CD4-positive, alpha-beta T cell treated with Interleukin-6 for 4 hours (primary cell): ENCODE data around the gene EFS.
A peak's percentile ranks its signal among the peaks of the same experiment; 100 is the strongest.
"Not testable (repeated sequence)": the region's sequence is repeated elsewhere in the genome, so short reads cannot be mapped to it uniquely, and the experiment has no call there.

ENCODE experiments used
- DNase-seq: peaks from one replicate; pipeline ENCODE4 v3.0.0-alpha.2; 2020; ENCODE audit warnings: mixed read lengths

Gene EFS

GRCh38 chr14:23399136-23399535, 34.2 kb upstream of the EFS start:
- DNase-seq, result no peak

- no peak for DNase-seq
Observed at GRCh38 chr14:23398348-23398747, 33.4 kb upstream of the EFS start.

- no peak for DNase-seq
Observed at GRCh38 chr14:23396781-23397407, 31.9 kb upstream of the EFS start.

DNA sequence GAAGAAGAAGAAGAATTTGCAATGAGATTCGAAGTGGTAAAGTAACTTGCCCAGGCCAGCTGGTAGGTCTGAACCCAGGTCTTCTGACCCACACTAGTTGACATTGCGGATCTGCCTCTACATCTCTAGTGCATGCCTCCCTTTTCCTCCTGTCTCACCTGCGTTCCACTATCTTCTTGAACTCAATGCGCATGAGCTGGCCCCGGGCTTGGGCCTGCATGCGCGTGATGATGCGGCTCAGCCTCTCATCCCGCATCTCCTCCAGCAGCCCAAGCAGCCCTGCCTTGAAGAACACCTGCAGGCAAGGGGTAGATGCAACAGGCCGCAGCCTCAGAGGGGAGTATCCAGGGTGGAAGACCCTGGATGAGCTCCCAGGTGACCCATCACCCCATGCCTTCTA, 31.2 kb upstream of the EFS start:
- DNase-seq, result no peak

DNA sequence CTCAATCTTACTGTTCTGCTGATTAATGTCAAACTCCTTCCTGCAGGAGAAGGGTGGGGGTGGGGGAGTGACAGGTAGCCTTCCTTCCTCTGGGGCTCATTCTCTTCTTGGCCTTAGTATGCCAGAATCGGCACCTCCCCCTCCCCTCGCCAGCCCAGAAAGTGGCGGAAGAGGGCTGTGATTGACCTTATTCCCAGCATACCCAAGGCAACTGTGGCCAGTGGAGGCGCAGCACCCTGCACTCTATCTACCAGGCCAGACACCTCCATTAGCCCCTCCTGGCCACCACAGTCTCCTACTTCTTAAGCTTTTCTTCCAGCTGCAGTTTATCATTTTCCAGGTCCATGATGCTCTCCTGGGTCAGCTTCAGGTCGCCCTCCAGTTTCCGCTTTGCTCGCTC, 27.6 kb upstream of the EFS start:
- no peak for DNase-seq

DNA sequence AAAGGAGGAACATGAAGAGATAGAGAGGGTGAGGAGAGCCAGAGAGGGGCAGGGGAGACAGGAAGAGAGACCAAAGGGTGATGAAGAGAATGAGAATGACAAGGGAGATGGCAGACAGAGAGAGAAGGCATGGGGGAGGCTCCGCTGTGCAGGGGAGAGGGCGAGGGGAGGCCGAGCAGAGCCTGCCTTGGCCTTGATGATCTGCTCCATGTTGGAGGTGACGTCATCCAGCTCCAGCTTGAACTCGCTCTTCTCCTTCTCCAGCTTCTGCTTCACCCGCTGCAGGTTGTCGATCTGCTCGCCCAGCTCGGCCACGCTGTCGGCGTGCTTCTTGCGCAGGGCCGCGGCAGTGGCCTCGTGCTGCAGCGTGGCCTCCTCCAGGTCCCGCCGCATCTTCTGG, 24.9 kb upstream of the EFS start:
- DNase-seq, result not testable (repeated sequence)

GRCh38 chr14:23389396-23389795, 24.4 kb upstream of the EFS start:
- no peak for DNase-seq

- DNase-seq, result no peak
Observed at GRCh38 chr14:23388996-23389395, 24.0 kb upstream of the EFS start.

GRCh38 chr14:23387916-23388882, 23.2 kb upstream of the EFS start:
- no peak for DNase-seq

DNA sequence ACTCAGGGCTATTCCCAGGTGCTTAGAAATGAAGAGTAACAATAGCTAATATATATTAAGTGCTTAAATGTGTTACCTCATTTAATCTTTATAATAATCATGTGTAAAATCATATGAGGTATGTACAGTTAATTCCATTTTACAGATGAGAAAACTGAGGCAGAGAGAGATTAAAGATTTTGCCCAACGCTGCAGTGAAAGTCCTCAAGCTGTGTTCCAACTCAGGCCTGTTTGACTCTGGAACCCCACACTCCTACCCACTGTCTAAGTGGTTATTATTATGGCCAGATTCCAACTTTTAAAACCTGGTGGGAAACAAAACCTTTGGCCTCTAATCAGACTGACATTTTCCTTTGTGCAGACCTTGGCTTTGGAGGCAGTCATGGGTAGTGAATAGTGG, 22.0 kb upstream of the EFS start:
- DNase-seq, result no peak

DNA sequence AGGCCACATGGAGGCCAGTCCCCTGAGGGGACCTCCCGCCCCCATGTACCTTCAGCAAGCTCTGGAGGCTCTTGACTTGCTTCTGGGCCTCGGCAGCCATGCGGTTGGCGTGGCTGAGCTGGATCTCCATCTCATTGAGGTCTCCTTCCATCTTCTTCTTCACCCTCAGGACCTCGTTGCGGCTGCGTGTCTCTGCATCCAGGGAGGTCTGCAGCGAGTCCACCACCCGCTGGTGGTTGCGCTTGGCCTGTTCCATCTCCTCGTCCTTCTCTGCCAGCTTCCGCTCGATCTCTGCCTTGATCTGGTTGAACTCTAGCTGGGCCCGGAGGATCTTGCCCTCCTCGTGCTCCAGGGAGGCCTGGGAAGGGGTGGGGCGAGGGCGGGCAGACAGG, 21.3 kb upstream of the EFS start:
- DNase-seq, result not testable (repeated sequence)

- DNase-seq, result no peak
Observed at GRCh38 chr14:23385642-23386265, 20.8 kb upstream of the EFS start.

DNA sequence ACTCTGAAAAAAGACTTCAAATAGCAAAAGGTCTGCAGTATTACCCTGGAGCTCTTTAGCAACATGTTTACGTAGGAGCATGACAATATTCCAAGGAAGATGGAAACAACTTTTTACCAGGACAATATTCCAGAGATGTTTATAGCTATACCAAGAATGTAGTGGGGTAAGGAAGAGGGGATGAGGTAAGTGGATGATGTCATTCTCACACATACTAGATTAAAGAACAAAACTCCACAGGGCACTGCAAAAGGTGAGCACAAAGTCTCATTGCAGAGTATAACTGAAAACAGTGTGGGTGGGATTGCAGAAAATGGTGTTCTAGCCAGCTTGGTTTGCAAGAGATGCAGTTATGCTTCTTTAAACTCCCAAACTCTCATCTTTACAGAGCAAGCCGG, 20.3 kb upstream of the EFS start:
- DNase-seq, result no peak

DNA sequence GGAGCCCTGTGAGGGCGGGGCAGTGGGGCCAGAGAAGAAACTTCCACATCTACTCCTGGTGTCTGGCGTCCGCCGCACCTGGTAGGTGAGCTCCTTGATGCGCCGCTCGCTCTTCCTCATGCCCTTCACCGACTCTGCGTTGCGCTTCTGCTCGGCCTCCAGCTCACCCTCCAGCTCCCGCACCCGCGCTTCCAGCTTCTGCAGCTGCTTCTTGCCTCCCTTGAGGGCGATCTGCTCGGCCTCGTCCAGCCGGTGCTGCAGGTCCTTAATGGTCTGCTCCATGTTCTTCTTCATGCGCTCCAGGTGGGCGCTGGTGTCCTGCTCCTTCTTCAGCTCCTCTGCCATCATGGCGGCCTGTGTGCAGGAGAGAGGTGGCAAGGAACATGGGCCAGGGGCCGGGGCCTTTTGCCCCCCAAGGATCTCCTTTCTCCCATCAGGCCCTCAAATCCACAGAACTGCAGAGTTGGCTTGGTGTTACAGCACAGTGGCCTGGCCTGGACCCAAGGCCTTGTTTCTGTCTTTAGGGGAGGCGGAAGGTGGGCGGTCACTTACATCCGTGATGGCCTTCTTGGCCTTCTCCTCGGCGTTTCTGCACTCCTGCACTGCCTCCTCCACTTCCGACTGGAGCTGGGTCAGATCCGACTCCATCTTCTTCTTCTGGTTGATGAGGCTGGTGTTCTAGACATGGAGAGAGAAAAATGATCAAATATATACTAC, 19.6 kb upstream of the EFS start:
- no peak for DNase-seq

DNA sequence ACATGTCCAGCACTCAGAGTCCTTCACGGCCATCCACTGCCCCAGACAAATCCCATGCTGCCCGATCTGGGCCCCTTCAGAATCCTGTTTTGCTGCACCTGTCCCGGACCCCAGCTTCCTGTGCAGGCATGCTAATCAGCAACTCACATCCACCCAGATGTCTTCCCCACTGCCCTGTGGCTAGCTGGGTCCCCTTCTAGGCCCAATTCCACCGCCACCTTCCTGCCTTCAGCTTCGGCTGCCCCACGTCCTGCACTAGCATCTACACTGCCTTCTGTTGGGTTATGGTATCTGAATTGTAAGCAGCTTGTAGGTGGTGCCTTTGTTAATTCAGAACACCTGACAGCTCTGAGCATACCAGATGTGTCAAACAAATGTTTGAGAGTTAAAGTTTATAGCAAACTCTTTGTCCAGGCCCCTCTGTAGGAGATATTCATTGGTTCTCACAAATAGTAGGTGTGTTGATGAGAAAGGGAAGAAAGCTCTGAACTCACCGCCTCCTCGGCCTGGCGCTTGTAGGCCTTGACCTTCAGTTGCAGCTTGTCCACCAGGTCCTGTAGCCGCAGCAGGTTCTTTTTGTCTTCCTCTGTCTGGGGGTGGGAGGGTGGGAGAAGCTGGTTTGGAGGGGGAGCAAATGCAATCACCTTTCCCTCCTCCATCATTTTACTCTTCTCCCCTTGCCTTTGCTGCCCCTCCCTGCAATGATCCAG, 17.9 kb upstream of the EFS start:
- DNase-seq, result no peak

DNA sequence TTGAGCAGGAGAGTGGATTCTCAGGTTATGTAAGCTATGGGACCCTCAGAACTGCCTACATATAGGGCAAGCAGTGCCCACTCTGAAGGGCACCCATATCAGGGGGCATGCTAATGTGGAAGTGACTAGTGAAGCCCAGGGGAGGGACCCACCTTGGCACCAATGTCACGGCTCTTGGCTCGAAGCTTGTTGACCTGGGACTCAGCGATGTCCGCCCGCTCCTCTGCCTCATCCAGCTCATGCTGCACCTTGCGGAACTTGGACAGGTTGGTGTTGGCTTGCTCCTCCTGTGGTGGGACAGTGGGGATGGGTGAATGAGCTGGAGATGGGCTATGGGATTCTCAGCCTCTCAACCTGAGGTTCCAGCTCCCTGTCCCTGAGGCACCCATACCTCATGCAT, 17.3 kb upstream of the EFS start:
- no peak for DNase-seq

DNA sequence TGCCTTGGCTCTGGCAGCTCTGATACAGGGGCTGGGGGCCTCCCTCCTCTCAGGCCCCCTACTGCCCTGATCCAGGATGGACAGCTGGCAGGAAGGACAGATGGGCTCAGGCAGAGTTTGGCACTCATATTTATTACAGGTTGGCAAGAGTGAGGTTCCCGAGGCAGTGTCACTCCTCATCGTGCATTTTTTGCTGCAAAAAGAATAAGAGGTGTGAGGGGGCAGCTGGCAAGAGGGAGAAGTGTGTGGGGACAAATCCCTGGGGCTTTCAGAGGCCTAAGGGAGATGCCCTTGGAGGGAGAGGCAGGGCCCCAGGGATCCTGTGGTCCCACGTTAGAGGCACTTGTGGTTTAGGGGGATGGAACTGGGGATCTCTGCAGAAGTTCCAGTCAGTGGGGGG, 16.9 kb upstream of the EFS start:
- DNase-seq, result no peak

GRCh38 chr14:23380976-23381375, 16.0 kb upstream of the EFS start:
- DNase-seq, result no peak

GRCh38 chr14:23380197-23380914, 15.4 kb upstream of the EFS start:
- DNase-seq, result no peak

DNA sequence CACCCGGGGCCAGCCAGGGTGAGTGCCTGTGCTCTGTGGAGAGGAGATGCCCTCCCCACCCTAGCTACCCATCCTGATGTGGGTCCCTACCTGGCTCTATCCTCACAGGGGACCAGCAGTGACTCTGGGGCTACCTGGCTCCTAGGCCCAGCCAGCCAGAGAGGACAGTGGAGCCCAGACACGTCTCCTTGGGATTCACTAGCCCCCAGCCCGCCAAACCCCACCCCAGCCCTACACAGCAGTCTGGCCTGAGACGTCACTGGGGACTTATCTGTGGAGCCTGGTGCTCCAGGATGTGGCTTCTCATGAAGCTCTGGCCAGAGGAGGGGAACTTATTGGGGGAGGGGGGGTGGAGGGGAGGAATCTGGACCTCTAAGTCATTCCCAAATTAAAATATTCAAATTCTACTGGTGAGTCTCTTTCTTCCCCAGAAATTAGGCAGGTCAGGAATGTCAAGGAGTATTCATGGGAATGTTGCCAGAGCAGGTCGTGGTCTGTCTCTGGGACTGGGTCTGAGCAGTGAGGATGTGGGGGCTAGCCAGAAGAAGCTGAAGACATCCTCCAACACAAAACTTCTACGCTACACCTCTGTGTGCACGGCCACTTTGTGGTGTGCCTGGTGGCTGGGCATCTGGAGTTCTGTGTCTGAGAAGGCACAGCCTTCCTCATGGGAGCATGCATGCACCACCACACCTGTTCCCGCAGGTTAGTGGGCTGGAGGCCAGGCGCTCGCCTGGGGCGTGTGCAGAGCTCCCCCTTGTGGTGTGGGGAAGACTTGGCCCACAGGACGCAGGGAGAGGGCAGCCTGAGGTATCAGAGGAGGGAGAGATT, 14.6 kb upstream of the EFS start:
- DNase-seq, result peak; percentile 80
